A549 (cell line): Measurements from ENCODE around the gene COPS9. TPM values are rescaled to one million over a fixed set of nuclear protein-coding genes. Genes with fewer than 3 reads are reported as not detected.

Source experiments
- ATAC-seq, 2 experiments: fragments of 200-7000 bp in 1 of 2; fragments of >200 bp in 1 of 2; cut with Nextera tagmentation in 1 of 2; cut with Tn5 transposase in 1 of 2; 3 replicates each; pipeline versions ENCODE4 v1.8.0 to v1.9.1; 2018 to 2020; ENCODE audit warnings: mild to moderate bottlenecking in 1 of 2, moderate library complexity in 1 of 2
- CTCF ChIA-PET: fragments of 300-600 bp; sonication (Branson Sonifier 250); formaldehyde crosslinking; extraction: SDS; loops from one replicate; lab custom pipeline; 2021; ENCODE audit warnings: antibody characterized with exemption, inconsistent platforms; lab: Yijun Ruan, JAX
- POLR2A ChIA-PET: fragments of 350-600 bp; formaldehyde crosslinking; extraction: SDS; loops from one replicate; lab custom pipeline; 2021; ENCODE audit warnings: antibody characterized with exemption, inconsistent platforms; lab: Yijun Ruan, JAX
- DNase-seq, 2 experiments: peaks; one replicate each; pipeline versions ENCODE4 v3.0.0 to v3.0.0-alpha.2; 2011 to 2016; ENCODE audit warnings: low read depth in 1 of 2, low spot score in 1 of 2
- FAIRE-seq: peaks from 2 replicates; lab custom pipeline; 2011; peaks lifted over from hg19 to GRCh38; lab: Jason Lieb, UNC
- H3K27ac ChIP-seq, 2 experiments: fragments of >200 bp; sonication (Bioruptor Twin); formaldehyde crosslinking; 3 replicates each; pipeline ENCODE4 v1.5.1; 2016 to 2017
- H3K4me1 ChIP-seq: fragments of >200 bp; sonication (Bioruptor Twin); formaldehyde crosslinking; 3 replicates; pipeline ENCODE4 v1.6.1; 2016
- H3K4me2 ChIP-seq: fragments of >200 bp; sonication (Bioruptor Twin); formaldehyde crosslinking; 3 replicates; pipeline ENCODE4 v1.6.1; 2016
- H3K4me3 ChIP-seq: fragments of >200 bp; sonication (Bioruptor Twin); formaldehyde crosslinking; 3 replicates; pipeline ENCODE4 v1.5.1; 2016
- H3K9me3 ChIP-seq: fragments of >200 bp; sonication (Bioruptor Twin); formaldehyde crosslinking; 3 replicates; pipeline ENCODE4 v1.6.1; 2016
- ATOH8 ChIP-seq: fragments of 250-450 bp; sonication (Bioruptor Pico); IDR thresholded peaks from 2 replicates; pipeline ENCODE4 v1.5.0; 2020; ENCODE audit warnings: low read depth, mild to moderate bottlenecking, moderate library complexity
- BHLHE40 ChIP-seq: IDR thresholded peaks from 2 replicates; pipeline ENCODE4 v1.6.1; 2012; ENCODE audit warnings: low read depth, low read length, inconsistent platforms
- CBX2 ChIP-seq: fragments of 200-600 bp; sonication (generic); IDR thresholded peaks from 2 replicates; pipeline ENCODE4 v1.6.1; 2016; ENCODE audit warnings: low read depth, mild to moderate bottlenecking, borderline replicate concordance
- CEBPB ChIP-seq, 2 experiments: fragments of >200 bp in 1 of 2; sonication (Bioruptor Twin) in 1 of 2; formaldehyde crosslinking in 1 of 2; IDR thresholded peaks; 2 replicates each; pipeline ENCODE4 v1.6.1; 2012 to 2016
- CHD4 ChIP-seq: fragments of 200-600 bp; sonication (generic); IDR thresholded peaks from 2 replicates; pipeline ENCODE4 v1.6.1; 2016; ENCODE audit warnings: antibody characterized with exemption, mild to moderate bottlenecking, borderline replicate concordance
- EP300 ChIP-seq, 2 experiments: fragments of >200 bp; sonication (Bioruptor Twin); formaldehyde crosslinking; IDR thresholded peaks; 2 replicates in 1 of 2; 3 replicates in 1 of 2; pipeline ENCODE4 v1.6.1; 2016 to 2017
- FOSB ChIP-seq: fragments of 250-450 bp; sonication (Bioruptor Pico); IDR thresholded peaks from 2 replicates; pipeline ENCODE4 v1.5.0; 2020; ENCODE audit warnings: mild to moderate bottlenecking, moderate library complexity
- HMGXB4 ChIP-seq: fragments of 250-450 bp; sonication (Bioruptor Pico); IDR thresholded peaks from 2 replicates; pipeline ENCODE4 v1.5.0; 2021; ENCODE audit warnings: mild to moderate bottlenecking, moderate library complexity, borderline replicate concordance
- HOXB13 ChIP-seq: fragments of 250-450 bp; sonication (Bioruptor Pico); IDR thresholded peaks from 2 replicates; pipeline ENCODE4 v1.5.0; 2020; ENCODE audit warnings: low read depth, mild to moderate bottlenecking, moderate library complexity
- HOXB5 ChIP-seq: fragments of 250-450 bp; sonication (Bioruptor Pico); IDR thresholded peaks from 2 replicates; pipeline ENCODE4 v1.5.0; 2020; ENCODE audit warnings: mild to moderate bottlenecking, moderate library complexity
- JUN ChIP-seq, 2 experiments: fragments of >200 bp; sonication (Bioruptor Twin); formaldehyde crosslinking; IDR thresholded peaks; 2 replicates in 1 of 2; 3 replicates in 1 of 2; pipeline ENCODE4 v1.6.1; 2016 to 2017
- MAZ ChIP-seq: fragments of 150-350 bp; IDR thresholded peaks from 2 replicates; pipeline ENCODE4 v1.6.1; 2014; ENCODE audit warnings: antibody characterized with exemption, low read depth, low read length, borderline replicate concordance
- PBX3 ChIP-seq: IDR thresholded peaks from 2 replicates; pipeline ENCODE4 v1.6.1; 2012
- RARB ChIP-seq: fragments of 250-450 bp; sonication (Bioruptor Pico); IDR thresholded peaks from 2 replicates; pipeline ENCODE4 v1.8.0; 2021; ENCODE audit warnings: mild to moderate bottlenecking, moderate library complexity
- RCOR1 ChIP-seq: fragments of 150-350 bp; IDR thresholded peaks from 2 replicates; pipeline ENCODE4 v1.6.1; 2014; ENCODE audit warnings: antibody characterized with exemption, low read length, low read depth
- REST ChIP-seq: fragments of 200-600 bp; sonication (generic); IDR thresholded peaks from 2 replicates; pipeline ENCODE4 v1.6.1; 2016; ENCODE audit warnings: antibody characterized with exemption, mild to moderate bottlenecking, moderate library complexity
- SREBF2 ChIP-seq: fragments of 450-650 bp; IDR thresholded peaks from 2 replicates; pipeline ENCODE4 v1.6.1; 2014; ENCODE audit warnings: mild to moderate bottlenecking, moderate library complexity
- TFCP2L1 ChIP-seq: fragments of 250-450 bp; sonication (Bioruptor Pico); IDR thresholded peaks from 2 replicates; pipeline ENCODE4 v1.5.0; 2021; ENCODE audit warnings: mild to moderate bottlenecking
- WGBS: methylation state at CpG from one replicate; pipeline ENCODE4 v1.1.6; 2017; ENCODE audit errors: missing lambda C conversion rate; 5-methylcytosine and 5-hydroxymethylcytosine counted together
- polyA plus RNA-seq, 4 experiments: library from polyadenylated mRNA; depleted of rRNA in 3 of 4; stranded (reverse); fragments of >200 nt; fragmentation: RNase III in 1 of 4; extraction: RNeasy Plus Mini Kit Qiagen cat#74134 plus additional on column Dnase treatment in 1 of 4; gene quantifications; 2 replicates in 3 of 4; 3 replicates in 1 of 4; pipeline ENCODE4 v1.2.3, GENCODE V29; 2011 to 2017

The COPS9 gene
- polyA plus RNA-seq, 2 of the 4 experiments (the other 2 are of a cell fraction): 321 to 356 TPM

GRCh38 chr2:240124651-240125030, 11.5 kb downstream of the COPS9 start:
- Histone ChIP-seq H3K4me2 (no peak overlapping the region), H3K4me3 (no peak overlapping the region), H3K27ac (no peak overlapping the region), H3K4me1 (no peaks in the 10 kb centered on the region), H3K9me3 (no peaks in the 10 kb centered on the region)
- ATAC-seq: no peak
- no peak for DNase-seq
- ChIA-PET POLR2A (no interaction called here), CTCF (no interaction called here)
- no peak for TF ChIP-seq FOSB (CRISPR knock-in tag)
- no peak for TF ChIP-seq PBX3
- TF ChIP-seq CHD4: no peak
- no peak for TF ChIP-seq RCOR1
- WGBS: 38% methylated on average over 4 of the region's 8 CpGs
- no peak for FAIRE-seq

- ChIA-PET POLR2A (no interaction called here), CTCF (no interaction called here)
- H3K27ac ChIP-seq: no peak overlapping the region
- DNase-seq (no peak), ATAC-seq (no peak), FAIRE-seq (no peak)
- H3K4me1 ChIP-seq: no peaks in the 10 kb centered on the region
- no peak overlapping the region for H3K4me2 ChIP-seq
- H3K9me3 ChIP-seq: no peaks in the 10 kb centered on the region
- H3K4me3 ChIP-seq: no peak overlapping the region
- no peak for TF ChIP-seq CEBPB (IDR thresholded peaks at IDR 0.05)
- no peak for TF ChIP-seq HOXB5
- TF ChIP-seq RARB: no peak
- TF ChIP-seq EP300 (IDR thresholded peaks at IDR 0.05): no peak
- no peak for TF ChIP-seq REST
- no peak for TF ChIP-seq CHD4
- TF ChIP-seq, all 56 proteins: peak for 0
- WGBS: 77% methylated on average over 18 of the region's 24 CpGs
Observed at GRCh38 chr2:240123821-240124650, 12.1 kb downstream of the COPS9 start.

- DNase-seq (no peak), FAIRE-seq (no peak), ATAC-seq (0 out of 6 replicates have a peak, but pooled peaks of 1 of the 2 experiments have one; percentile 33)
- Histone ChIP-seq H3K27ac (no peak overlapping the region), H3K4me2 (no peak overlapping the region), H3K4me1 (no peaks in the 10 kb centered on the region), H3K9me3 (0 out of 3 replicates have a peak, but pooled peaks cover 4% of the 10 kb centered on the region), H3K4me3 (no peak overlapping the region)
- ChIA-PET CTCF (interaction anchor here (1.2 to 1.5 kb wide), 2 partner anchors 14 to 22 kb away, joined by 3 to 4 read pairs; no protein-coding TSS in a partner anchor), POLR2A (no interaction called here)
- 51% methylated on average over 11 of the region's 11 CpGs for WGBS
- TF ChIP-seq REST (no peak), HMGXB4 (CRISPR knock-in tag) (no peak), PBX3 (no peak), MAZ (no peak), SREBF2 (no peak), ATOH8 (CRISPR knock-in tag) (no peak), HOXB13 (no peak), CBX2 (no peak), JUN (IDR thresholded peaks at IDR 0.05) (no peak), BHLHE40 (no peak), TFCP2L1 (CRISPR knock-in tag) (no peak)
Observed at GRCh38 chr2:240121675-240122074, 14.4 kb downstream of the COPS9 start.
